ENCODE measurements around the gene YWHAQ. TPM values are rescaled to one million over a fixed set of nuclear protein-coding genes. Genes with fewer than 3 reads are reported as not detected.

YWHAQ gene
- total RNA-seq, 1 donor from 2014 or later: 418 TPM

DNA sequence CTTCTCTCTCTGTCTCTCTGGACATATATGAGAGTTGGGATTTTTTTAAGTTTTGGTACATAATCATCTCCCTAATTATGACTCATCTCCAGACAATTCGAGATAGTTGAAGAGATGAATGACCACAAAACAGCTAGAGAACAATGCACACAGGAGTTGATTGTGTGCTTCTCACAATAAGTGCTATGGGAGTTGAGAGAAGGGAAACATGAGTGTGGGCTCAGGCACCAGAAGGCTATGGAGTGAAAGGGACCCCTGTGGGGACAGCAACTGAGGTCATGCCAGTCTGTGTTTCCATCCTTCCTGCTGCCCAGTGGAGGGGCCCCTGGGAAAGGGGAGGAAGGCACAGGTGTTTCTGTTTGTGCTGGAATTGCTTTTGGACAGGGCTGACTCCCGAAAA lies 6.5 kb upstream of the YWHAQ start:
- no peak for DNase-seq (ENCODE audit: low read depth)
- H3K4me3 ChIP-seq (ENCODE audit: low read depth, low read length): no peak overlapping the region
- TF ChIP-seq, protein P1, sequence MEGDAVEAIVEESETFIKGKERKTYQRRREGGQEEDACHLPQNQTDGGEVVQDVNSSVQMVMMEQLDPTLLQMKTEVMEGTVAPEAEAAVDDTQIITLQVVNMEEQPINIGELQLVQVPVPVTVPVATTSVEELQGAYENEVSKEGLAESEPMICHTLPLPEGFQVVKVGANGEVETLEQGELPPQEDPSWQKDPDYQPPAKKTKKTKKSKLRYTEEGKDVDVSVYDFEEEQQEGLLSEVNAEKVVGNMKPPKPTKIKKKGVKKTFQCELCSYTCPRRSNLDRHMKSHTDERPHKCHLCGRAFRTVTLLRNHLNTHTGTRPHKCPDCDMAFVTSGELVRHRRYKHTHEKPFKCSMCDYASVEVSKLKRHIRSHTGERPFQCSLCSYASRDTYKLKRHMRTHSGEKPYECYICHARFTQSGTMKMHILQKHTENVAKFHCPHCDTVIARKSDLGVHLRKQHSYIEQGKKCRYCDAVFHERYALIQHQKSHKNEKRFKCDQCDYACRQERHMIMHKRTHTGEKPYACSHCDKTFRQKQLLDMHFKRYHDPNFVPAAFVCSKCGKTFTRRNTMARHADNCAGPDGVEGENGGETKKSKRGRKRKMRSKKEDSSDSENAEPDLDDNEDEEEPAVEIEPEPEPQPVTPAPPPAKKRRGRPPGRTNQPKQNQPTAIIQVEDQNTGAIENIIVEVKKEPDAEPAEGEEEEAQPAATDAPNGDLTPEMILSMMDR (conservative IDR thresholded peaks at IDR 0.05; ENCODE audit: low read depth, low read length): no peak

DNA sequence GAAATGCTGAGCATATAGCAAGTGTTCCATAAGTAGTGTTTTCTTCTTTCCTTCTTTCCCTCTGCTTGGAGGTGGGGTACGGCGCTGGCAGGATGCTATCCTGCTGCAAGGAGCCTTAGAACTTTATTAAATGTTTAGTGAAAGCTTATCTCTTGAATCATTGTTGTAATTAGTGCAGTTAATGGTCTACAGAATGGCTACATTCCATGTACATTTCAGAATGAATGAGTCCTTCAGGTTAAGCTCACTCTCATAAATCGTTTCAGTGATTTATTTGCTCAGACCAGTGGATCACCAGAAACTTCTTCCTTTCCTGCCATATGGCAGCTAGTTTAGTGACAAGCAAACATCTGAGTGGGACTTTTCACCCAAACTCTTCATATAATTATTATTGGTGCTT lies 3.3 kb upstream of the YWHAQ start:
- TF ChIP-seq, protein P1 (conservative IDR thresholded peaks at IDR 0.05; ENCODE audit: low read depth, low read length): no peak
- H3K4me3 ChIP-seq (ENCODE audit: low read depth, low read length): no peak overlapping the region
- no peak for DNase-seq (ENCODE audit: low read depth)

DNA sequence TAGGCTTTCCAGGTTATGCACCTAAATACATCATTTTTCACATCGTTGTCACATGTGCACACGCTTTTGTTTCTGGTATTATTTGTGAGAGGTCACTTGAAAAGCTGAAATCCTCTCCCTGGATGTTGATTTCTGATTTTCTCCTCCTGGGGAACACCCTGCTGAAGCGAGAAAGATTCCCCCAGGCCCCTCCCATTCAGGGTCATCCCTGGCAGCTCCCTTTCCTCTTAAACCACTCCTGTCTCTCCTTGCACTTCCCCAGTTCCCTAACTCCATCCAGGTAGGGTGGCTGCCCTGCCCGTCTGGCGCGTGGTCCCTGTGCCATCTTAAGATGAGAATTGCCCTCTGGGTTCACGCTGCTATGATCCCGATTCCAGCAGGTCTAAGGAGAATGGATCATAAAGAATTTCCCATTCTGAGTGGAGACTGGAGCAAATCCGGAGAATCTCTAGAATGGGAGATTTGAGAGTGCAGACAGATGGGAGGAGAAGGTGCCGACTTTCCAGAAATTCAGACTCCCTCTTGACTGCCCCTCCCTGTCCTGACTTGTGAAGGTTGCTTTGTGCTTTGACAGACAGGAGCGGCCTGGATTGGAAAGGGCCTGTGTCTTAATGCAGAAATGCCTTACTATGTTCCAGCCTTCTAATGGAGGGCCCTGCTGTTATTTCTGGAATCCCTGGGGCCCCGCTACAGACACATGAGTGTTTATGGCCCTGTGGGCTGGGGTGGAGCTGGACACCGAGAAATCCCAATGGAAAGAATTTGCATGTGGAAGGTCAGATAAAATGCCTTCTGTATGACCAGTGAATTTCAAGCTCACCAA lies 1.3 kb upstream of the YWHAQ start:
- TF ChIP-seq, protein P1 (conservative IDR thresholded peaks at IDR 0.05; ENCODE audit: low read depth, low read length): no peak
- DNase-seq (ENCODE audit: low read depth): no peak

DNA sequence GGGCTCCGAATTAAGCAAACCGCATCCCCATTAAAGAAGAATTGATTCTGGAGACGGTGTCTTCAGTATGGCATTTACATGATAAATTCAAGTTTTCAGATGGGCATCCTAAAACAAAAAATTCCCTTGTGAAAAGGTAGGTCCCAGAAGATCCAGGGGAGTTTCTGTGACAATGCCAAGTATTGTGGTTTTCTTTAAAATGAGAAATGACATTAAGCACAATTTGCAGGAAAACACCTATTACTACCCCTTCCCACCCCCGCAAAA lies 689 bp upstream of the YWHAQ start:
- no peak for DNase-seq (ENCODE audit: low read depth)
- peak overlapping the region; percentile 95 for H3K4me3 ChIP-seq (ENCODE audit: low read depth, low read length)
- TF ChIP-seq, protein P1 (conservative IDR thresholded peaks at IDR 0.05; ENCODE audit: low read depth, low read length): no peak

More for the DNA sequence above, 1.3 kb upstream of the YWHAQ start:
- no peak overlapping the region for H3K4me3 ChIP-seq (ENCODE audit: low read depth, low read length)

DNA sequence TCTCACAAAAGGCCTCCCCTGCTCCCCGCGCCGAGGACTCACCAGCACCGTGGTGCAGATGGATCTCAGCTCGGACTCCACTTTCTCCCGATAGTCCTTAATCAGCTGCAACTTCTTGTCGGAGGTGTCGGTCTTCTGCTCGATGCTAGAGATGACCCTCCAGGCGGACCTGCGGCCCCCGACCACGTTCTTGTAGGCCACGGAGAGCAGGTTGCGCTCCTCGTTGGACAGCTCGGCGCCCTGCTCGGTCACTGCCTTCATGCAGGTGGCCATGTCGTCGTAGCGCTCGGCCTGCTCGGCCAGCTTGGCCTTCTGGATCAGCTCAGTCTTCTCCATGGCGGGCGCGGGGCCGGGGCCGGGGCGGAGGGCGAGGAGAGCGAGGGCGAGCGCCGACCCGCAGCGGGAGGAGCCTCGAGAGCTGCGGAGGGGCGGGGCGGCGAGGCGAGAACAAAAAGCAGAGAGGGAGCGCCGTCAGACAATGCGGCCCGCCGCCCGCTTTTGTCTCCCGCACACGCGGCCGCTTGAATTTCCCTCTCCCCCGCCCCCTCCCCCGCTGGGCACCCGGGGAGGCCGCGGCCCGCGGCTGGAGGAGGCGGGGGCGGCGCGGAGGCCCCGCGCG lies 571 bp downstream of the YWHAQ start:
- peak overlapping the region; percentile 95 for H3K4me3 ChIP-seq (ENCODE audit: low read depth, low read length)
- no peak for DNase-seq (ENCODE audit: low read depth)
- TF ChIP-seq, protein P1 (conservative IDR thresholded peaks at IDR 0.05; ENCODE audit: low read depth, low read length): no peak

DNA sequence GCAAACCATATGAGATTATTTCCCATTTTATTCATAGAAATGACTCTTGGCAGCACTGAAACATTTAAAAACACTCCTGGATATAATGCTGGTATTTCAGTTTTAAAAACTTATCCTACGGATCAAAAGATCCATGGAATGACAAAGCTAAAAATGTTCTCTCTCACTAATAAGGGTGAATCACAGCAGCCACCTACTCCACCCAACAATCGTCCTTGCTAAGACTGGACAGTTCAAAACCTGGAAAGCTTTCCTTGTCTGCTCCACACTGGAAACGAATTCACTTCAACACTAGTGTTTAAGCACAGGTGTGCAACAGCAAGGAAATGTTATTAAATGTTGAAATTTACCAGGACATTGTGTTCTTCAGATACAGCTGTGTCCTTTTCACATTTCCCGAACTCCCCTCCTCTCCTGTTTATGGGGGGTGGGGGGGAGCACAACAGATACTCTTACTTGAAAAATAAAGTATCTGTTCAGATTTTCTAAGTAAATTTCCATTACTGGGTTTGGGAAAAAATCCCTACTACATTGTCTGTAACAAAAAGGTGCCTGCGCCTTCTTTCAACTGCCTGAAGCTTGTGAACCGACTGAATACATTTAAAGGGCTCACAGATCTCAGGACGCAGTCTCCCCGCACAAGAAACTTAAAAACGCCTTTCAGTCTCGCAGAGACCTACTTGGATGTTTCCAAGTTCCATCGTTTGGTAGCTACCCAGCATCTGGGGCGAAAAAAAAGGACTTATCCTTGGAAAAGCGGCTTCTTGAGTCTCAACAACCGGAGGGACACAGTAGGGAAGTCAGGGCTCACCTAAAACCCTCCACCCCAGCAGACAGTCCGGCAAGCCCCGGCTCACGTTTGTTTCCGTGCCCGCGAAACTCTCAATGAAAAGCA lies 1.3 kb downstream of the YWHAQ start:
- H3K4me3 ChIP-seq (ENCODE audit: low read depth, low read length): peak overlapping the region; percentile 95
- no peak for DNase-seq (ENCODE audit: low read depth)
- TF ChIP-seq, protein P1 (conservative IDR thresholded peaks at IDR 0.05; ENCODE audit: low read depth, low read length): no peak
